NB4 (cell line): ENCODE data around the gene TDP2.

Experiments
- MAX ChIP-seq: IDR thresholded peaks from 2 replicates; pipeline ENCODE4 v1.6.1; 2011; ENCODE audit warnings: low read depth, low read length
- MYC ChIP-seq: IDR thresholded peaks from 2 replicates; pipeline ENCODE4 v1.6.1; 2011; ENCODE audit warnings: low read depth, low read length
- POLR2A ChIP-seq: IDR thresholded peaks from 2 replicates; pipeline ENCODE4 v1.6.1; 2011; ENCODE audit warnings: mild to moderate bottlenecking; ENCODE audit not compliant: insufficient read length; ENCODE audit errors: extremely low read depth
- TF ChIP-seq, protein P1 (sequence below): IDR thresholded peaks from one replicate; pipeline ENCODE4 v1.5.1; 2012; ENCODE audit warnings: low read depth, low read length

GRCh38 chr6:24662236-24662635 lies 4.5 kb downstream of the TDP2 start:
- TF ChIP-seq, protein P1, sequence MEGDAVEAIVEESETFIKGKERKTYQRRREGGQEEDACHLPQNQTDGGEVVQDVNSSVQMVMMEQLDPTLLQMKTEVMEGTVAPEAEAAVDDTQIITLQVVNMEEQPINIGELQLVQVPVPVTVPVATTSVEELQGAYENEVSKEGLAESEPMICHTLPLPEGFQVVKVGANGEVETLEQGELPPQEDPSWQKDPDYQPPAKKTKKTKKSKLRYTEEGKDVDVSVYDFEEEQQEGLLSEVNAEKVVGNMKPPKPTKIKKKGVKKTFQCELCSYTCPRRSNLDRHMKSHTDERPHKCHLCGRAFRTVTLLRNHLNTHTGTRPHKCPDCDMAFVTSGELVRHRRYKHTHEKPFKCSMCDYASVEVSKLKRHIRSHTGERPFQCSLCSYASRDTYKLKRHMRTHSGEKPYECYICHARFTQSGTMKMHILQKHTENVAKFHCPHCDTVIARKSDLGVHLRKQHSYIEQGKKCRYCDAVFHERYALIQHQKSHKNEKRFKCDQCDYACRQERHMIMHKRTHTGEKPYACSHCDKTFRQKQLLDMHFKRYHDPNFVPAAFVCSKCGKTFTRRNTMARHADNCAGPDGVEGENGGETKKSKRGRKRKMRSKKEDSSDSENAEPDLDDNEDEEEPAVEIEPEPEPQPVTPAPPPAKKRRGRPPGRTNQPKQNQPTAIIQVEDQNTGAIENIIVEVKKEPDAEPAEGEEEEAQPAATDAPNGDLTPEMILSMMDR, result no peak
- TF ChIP-seq POLR2A (no peak), MYC (no peak), MAX (no peak)
